HEK293T (cell line): Measurements from ENCODE around the gene CHD5.

Experiments
- CTCF ChIA-PET: fragments of 350-600 bp; formaldehyde crosslinking; extraction: SDS; loops from one replicate; lab custom pipeline; 2021; ENCODE audit warnings: antibody characterized with exemption, inconsistent platforms; lab: Yijun Ruan, JAX
- POLR2A ChIA-PET: fragments of 350-600 bp; formaldehyde crosslinking; extraction: SDS; loops from one replicate; lab custom pipeline; 2020; ENCODE audit warnings: antibody characterized with exemption, inconsistent platforms; lab: Yijun Ruan, JAX
- DNase-seq: peaks from one replicate; pipeline ENCODE4 v3.0.0; 2012; ENCODE audit warnings: mixed read lengths; ENCODE audit errors: extremely low spot score
- ARNT ChIP-seq: fragments of 450-650 bp; IDR thresholded peaks from 2 replicates; pipeline ENCODE4 v1.6.1; 2017; ENCODE audit warnings: mild to moderate bottlenecking
- BHLHE40 ChIP-seq: fragments of 450-650 bp; IDR thresholded peaks from 2 replicates; pipeline ENCODE4 v1.6.1; 2016; ENCODE audit warnings: mild to moderate bottlenecking, moderate library complexity, borderline replicate concordance
- CTBP1 ChIP-seq: fragments of 450-650 bp; IDR thresholded peaks from 2 replicates; pipeline ENCODE4 v1.6.1; 2016; ENCODE audit warnings: borderline replicate concordance
- ELF4 ChIP-seq: fragments of 450-650 bp; IDR thresholded peaks from 2 replicates; pipeline ENCODE4 v1.6.1; 2017; ENCODE audit warnings: antibody characterized with exemption
- FOXA1 ChIP-seq: fragments of 450-650 bp; IDR thresholded peaks from 2 replicates; pipeline ENCODE4 v1.6.1; 2016; ENCODE audit warnings: mild to moderate bottlenecking
- FOXK2 ChIP-seq: fragments of 450-650 bp; IDR thresholded peaks from 2 replicates; pipeline ENCODE4 v1.6.1; 2016; ENCODE audit warnings: mild to moderate bottlenecking
- FOXM1 ChIP-seq: fragments of 450-650 bp; IDR thresholded peaks from 2 replicates; pipeline ENCODE4 v1.6.1; 2017; ENCODE audit warnings: mild to moderate bottlenecking, borderline replicate concordance
- HDGF ChIP-seq: fragments of 450-650 bp; IDR thresholded peaks from 2 replicates; pipeline ENCODE4 v1.6.1; 2017; ENCODE audit warnings: antibody characterized with exemption, borderline replicate concordance
- L3MBTL2 ChIP-seq: fragments of 450-650 bp; conservative IDR thresholded peaks from 2 replicates; pipeline ENCODE4 v1.6.1; 2016; ENCODE audit warnings: mild to moderate bottlenecking
- LEF1 ChIP-seq: fragments of 450-650 bp; IDR thresholded peaks from 2 replicates; pipeline ENCODE4 v1.6.1; 2017; ENCODE audit warnings: mild to moderate bottlenecking, borderline replicate concordance
- NFRKB ChIP-seq: fragments of 450-650 bp; IDR thresholded peaks from 2 replicates; pipeline ENCODE4 v1.6.1; 2016; ENCODE audit warnings: mild to moderate bottlenecking, moderate library complexity
- PKNOX1 ChIP-seq: fragments of 450-650 bp; IDR thresholded peaks from 2 replicates; pipeline ENCODE4 v1.6.1; 2016
- SP1 ChIP-seq: fragments of 450-650 bp; IDR thresholded peaks from 2 replicates; pipeline ENCODE4 v1.6.1; 2017
- SUZ12 ChIP-seq: fragments of 450-650 bp; IDR thresholded peaks from 2 replicates; pipeline ENCODE4 v1.6.1; 2016; ENCODE audit warnings: mild to moderate bottlenecking
- TARDBP ChIP-seq: fragments of 450-650 bp; IDR thresholded peaks from 2 replicates; pipeline ENCODE4 v1.6.1; 2016
- ZNF384 ChIP-seq: fragments of 450-650 bp; IDR thresholded peaks from 2 replicates; pipeline ENCODE4 v1.6.1; 2016

The CHD5 gene

GRCh38 chr1:6207075-6207885 lies 27.2 kb upstream of the CHD5 start:
- TF ChIP-seq SUZ12: no peak
- TF ChIP-seq FOXK2: no peak
- TF ChIP-seq ZNF384: no peak
- TF ChIP-seq L3MBTL2: no peak
- no peak for TF ChIP-seq HDGF
- no peak for TF ChIP-seq BHLHE40
- TF ChIP-seq PKNOX1: no peak
- no peak for TF ChIP-seq LEF1
- no peak for TF ChIP-seq ELF4
- no peak for TF ChIP-seq ARNT
- TF ChIP-seq SP1: no peak
- no peak for TF ChIP-seq FOXM1
- no peak for TF ChIP-seq TARDBP
- TF ChIP-seq CTBP1: no peak
- no peak for TF ChIP-seq FOXA1
- no peak for TF ChIP-seq NFRKB
- DNase-seq: no peak
- POLR2A ChIA-PET: interaction anchor here (1.2 to 3.9 kb wide), 3 partner anchors 13 to 28 kb away, joined by 4 to 39 read pairs (median 8); partner anchors contain the start of gene ICMT
- CTCF ChIA-PET: interaction anchor here (1.6 kb wide), 1 partner anchor 215 kb away, joined by 5 read pairs; no protein-coding TSS in a partner anchor

GRCh38 chr1:6206520-6206855 lies 26.4 kb upstream of the CHD5 start:
- DNase-seq: no peak
- TF ChIP-seq CTBP1 (no peak), ARNT (no peak), FOXM1 (no peak), FOXK2 (no peak), BHLHE40 (no peak), SUZ12 (no peak), NFRKB (no peak), ZNF384 (no peak), SP1 (no peak), LEF1 (no peak), HDGF (no peak), L3MBTL2 (no peak), ELF4 (no peak), PKNOX1 (no peak), FOXA1 (no peak)
- POLR2A ChIA-PET: interaction anchor here (0.8 to 3.9 kb wide), 10 partner anchors 9 to 32 kb away, joined by 3 to 39 read pairs (median 4); partner anchors contain the start of gene ICMT
- CTCF ChIA-PET: interaction anchor here (0.7 to 1.6 kb wide), 3 partner anchors 10 to 216 kb away, joined by 3 to 5 read pairs (median 4); no protein-coding TSS in a partner anchor

- peak; percentile 73 for DNase-seq
- TF ChIP-seq FOXM1: no peak
- 0 out of 2 replicates have a peak, but pooled peaks have one; percentile 37 for TF ChIP-seq L3MBTL2
- TF ChIP-seq BHLHE40: no peak
- TF ChIP-seq TARDBP: no peak
- no peak for TF ChIP-seq SUZ12
- CTCF ChIA-PET: interaction anchor here (0.7 to 1.9 kb wide), 5 partner anchors 10 to 217 kb away, joined by 3 to 18 read pairs (median 5); no protein-coding TSS in a partner anchor
- POLR2A ChIA-PET: interaction anchor here (0.6 to 3.9 kb wide), 12 partner anchors 10 to 32 kb away, joined by 3 to 39 read pairs (median 4); partner anchors contain the start of gene ICMT
These were observed 25.9 kb upstream of the CHD5 start, which contains the start of gene RNF207 for GRCh38 chr1:6205849-6206519. Gene RNF207 (plus strand): TSS chr1:6206119. CDS start chr1:6206536, 417 bp downstream.

GRCh38 chr1:6202256-6202655 lies 22.1 kb upstream of the CHD5 start:
- TF ChIP-seq NFRKB (no peak), FOXM1 (no peak), ZNF384 (no peak), TARDBP (no peak), LEF1 (no peak), PKNOX1 (no peak), SP1 (no peak), L3MBTL2 (no peak), CTBP1 (no peak), HDGF (no peak), FOXA1 (no peak), SUZ12 (no peak), FOXK2 (no peak)
- CTCF ChIA-PET: interaction anchor here (0.6 kb wide), 1 partner anchor 31 kb away, joined by 4 read pairs; no protein-coding TSS in a partner anchor
- no peak for DNase-seq
- POLR2A ChIA-PET: interaction anchor here (1.9 kb wide), 1 partner anchor 33 kb away, joined by 11 read pairs; the partner anchor contains the start of gene ICMT

- TF ChIP-seq LEF1 (no peak), FOXA1 (no peak), L3MBTL2 (no peak), BHLHE40 (no peak), FOXK2 (no peak), ELF4 (no peak), ARNT (no peak), PKNOX1 (no peak), HDGF (no peak), SUZ12 (no peak), CTBP1 (no peak), NFRKB (no peak), FOXM1 (no peak), ZNF384 (no peak), TARDBP (no peak), SP1 (no peak)
- CTCF ChIA-PET: interaction anchor here (0.9 kb wide), 1 partner anchor 8 kb away, joined by 4 read pairs; no protein-coding TSS in a partner anchor
These were observed 20.2 kb upstream of the CHD5 start for GRCh38 chr1:6200188-6200809.

More at GRCh38 chr1:6200188-6200809, 20.2 kb upstream of the CHD5 start:
- POLR2A ChIA-PET: interaction anchor here (0.9 to 2.1 kb wide), 4 partner anchors 10 to 18 kb away, joined by 3 to 10 read pairs (median 3); no protein-coding TSS in a partner anchor
- DNase-seq: no peak
